B cell (primary cell): Measurements from ENCODE around the gene ATXN2L. TPM values are rescaled to one million over a fixed set of nuclear protein-coding genes. Genes with fewer than 3 reads are reported as not detected.

Experiments used
- ATAC-seq: fragments of 200-7000 bp; cut with Tn5 transposase; one replicate; pipeline ENCODE4 v1.10.0; 2021; ENCODE audit warnings: low read depth, mild to moderate bottlenecking, moderate number of reproducible peaks, moderate library complexity
- CTCF ChIA-PET: fragments of 350-600 bp; sonication (Branson Sonifier 250); formaldehyde crosslinking; loops from one replicate; lab custom pipeline; 2021; ENCODE audit warnings: antibody characterized with exemption, inconsistent platforms; lab: Charles Lee
- POLR2A ChIA-PET: fragments of 350-600 bp; sonication (Branson Sonifier 250); formaldehyde crosslinking; loops from one replicate; lab custom pipeline; 2021; ENCODE audit warnings: antibody characterized with exemption; lab: Charles Lee
- DNase-seq: peaks from one replicate; pipeline ENCODE4 v3.0.0; 2013
- H2AFZ ChIP-seq: 2 replicates; pipeline ENCODE4 v1.6.1; 2012; ENCODE audit warnings: mild to moderate bottlenecking, low read depth, low read length; ENCODE audit not compliant: insufficient read depth, poor library complexity, severe bottlenecking
- H3K27ac ChIP-seq, 2 donors: 1 replicate in 1 of 2; 2 replicates in 1 of 2; pipeline ENCODE4 v1.5.1; 2012 to 2013; ENCODE audit warnings: low read length in 2 of 2, mild to moderate bottlenecking in 2 of 2, moderate library complexity in 1 of 2
- H3K27me3 ChIP-seq, 4 experiments: fragments of 200-600 bp in 1 of 4; sonication (generic) in 1 of 4; replicated peaks in 1 of 4; 1 replicate in 2 of 4; 2 replicates in 2 of 4; pipeline versions ENCODE4 v1.6.1 to v1.7.0; 2013 to 2016; ENCODE audit warnings: low read length in 3 of 4, mild to moderate bottlenecking in 2 of 4, mixed read lengths in 1 of 4, moderate library complexity in 1 of 4; ENCODE audit not compliant: insufficient read depth in 4 of 4, control insufficient read depth in 3 of 4; ENCODE audit errors: control extremely low read depth in 1 of 4
- H3K36me3 ChIP-seq, 2 experiments: replicated peaks in 1 of 2; 1 replicate in 1 of 2; 2 replicates in 1 of 2; pipeline versions ENCODE4 v1.6.1 to v1.7.1; 2013; ENCODE audit warnings: low read length in 1 of 2; ENCODE audit not compliant: insufficient read depth in 2 of 2, control insufficient read depth in 1 of 2; ENCODE audit errors: control extremely low read depth in 1 of 2, extremely low read depth in 1 of 2
- H3K4me1 ChIP-seq, 2 donors: fragments of 200-600 bp in 1 of 2; sonication (generic) in 1 of 2; 1 replicate in 1 of 2; 2 replicates in 1 of 2; pipeline versions ENCODE4 v1.5.1 to v1.6.1; 2013 to 2017; ENCODE audit warnings: low read length in 2 of 2; ENCODE audit not compliant: control insufficient read depth in 2 of 2, insufficient read depth in 2 of 2
- H3K4me2 ChIP-seq: replicated peaks from 2 replicates; pipeline ENCODE3; 2012; ENCODE audit warnings: mild to moderate bottlenecking, low read depth, low read length; ENCODE audit not compliant: poor library complexity, severe bottlenecking
- H3K4me3 ChIP-seq, 5 experiments: fragments of 200-600 bp in 1 of 5; sonication (generic) in 1 of 5; 1 replicate in 3 of 5; 2 replicates in 2 of 5; pipeline versions ENCODE4 v1.5.1 to v1.7.0; 2011 to 2016; ENCODE audit warnings: low read length in 4 of 5, mild to moderate bottlenecking in 4 of 5, low read depth in 2 of 5, control low read depth in 1 of 5, moderate library complexity in 1 of 5; ENCODE audit not compliant: insufficient read depth in 1 of 5; ENCODE audit errors: control extremely low read depth in 1 of 5, extremely low read depth in 1 of 5
- H3K79me2 ChIP-seq: fragments of 200-600 bp; sonication (generic); one replicate; pipeline ENCODE4 v1.6.0; 2016; ENCODE audit warnings: low read length; ENCODE audit not compliant: control insufficient read depth, insufficient read depth
- H3K9ac ChIP-seq: fragments of 200-600 bp; sonication (generic); 2 replicates; pipeline ENCODE4 v1.6.1; 2017; ENCODE audit warnings: mild to moderate bottlenecking, low read length, moderate library complexity
- H3K9me3 ChIP-seq, 3 donors: one replicate each; pipeline versions ENCODE4 v1.6.1 to v1.7.1; 2013; ENCODE audit warnings: low read length in 2 of 3; ENCODE audit not compliant: control insufficient read depth in 2 of 3, insufficient read depth in 1 of 3; ENCODE audit errors: control extremely low read depth in 1 of 3
- H4K20me1 ChIP-seq: 2 replicates; pipeline ENCODE4 v1.6.0; 2012; ENCODE audit warnings: mild to moderate bottlenecking, low read length; ENCODE audit not compliant: insufficient read depth, control insufficient read depth, poor library complexity, severe bottlenecking
- H3K27ac Mint-ChIP-seq: one replicate; pipeline ENCODE4 v1.8.0; 2021; ENCODE audit warnings: mixed read lengths
- H3K27me3 Mint-ChIP-seq: one replicate; pipeline ENCODE4 v1.8.0; 2021; ENCODE audit warnings: mixed read lengths
- H3K4me1 Mint-ChIP-seq: one replicate; pipeline ENCODE4 v1.8.0; 2021; ENCODE audit warnings: mixed read lengths
- H3K4me3 Mint-ChIP-seq: one replicate; pipeline ENCODE4 v1.8.0; 2021; ENCODE audit warnings: mixed read lengths
- H3K9me3 Mint-ChIP-seq: one replicate; pipeline ENCODE4 v1.8.0; 2022; ENCODE audit warnings: mixed read lengths; ENCODE audit not compliant: insufficient read depth
- CTCF ChIP-seq: fragments of 200-600 bp; IDR thresholded peaks from one replicate; pipeline ENCODE4 v1.8.0; 2022; ENCODE audit warnings: antibody characterized with exemption, mild to moderate bottlenecking
- EZH2 ChIP-seq: IDR thresholded peaks from 2 replicates; pipeline ENCODE4 v1.6.1; 2012; ENCODE audit warnings: borderline replicate concordance, low read depth, mild to moderate bottlenecking, moderate library complexity, low read length; ENCODE audit not compliant: insufficient read depth, poor library complexity, severe bottlenecking
- WGBS: methylation state at CpG from one replicate; pipeline ENCODE4 v1.1.5; 2013; ENCODE audit warnings: missing lambda C conversion rate; ENCODE audit not compliant: insufficient coverage; 5-methylcytosine and 5-hydroxymethylcytosine counted together
- intact Hi-C: fragments of 100-400 bp; cut with micrococcal nuclease; formaldehyde crosslinking; loops from one replicate; pipeline ENCODE4 v1.10.0; 2022
- polyA plus RNA-seq: library from polyadenylated mRNA; depleted of rRNA; stranded (reverse); fragments of >200 nt; gene quantifications from 2 replicates; pipeline ENCODE4 v1.2.3, GENCODE V29; 2012
- total RNA-seq, 2 donors: library from RNA; stranded (reverse); fragments of 120-200 nt in 1 of 2; gene quantifications; 1 replicate in 1 of 2; 2 replicates in 1 of 2; pipeline versions ENCODE4 v1.2.3 to v1.2.4, GENCODE V29; 2013 to 2022

ATXN2L gene
- total and polyA plus RNA-seq, 2 donors (not counting 1 experiment from before 2014, with no cell fraction given): 157 to 289 TPM

GRCh38 chr16:28846933-28847273 is 24.1 kb downstream of the ATXN2L start:
- no peaks in the 10 kb centered on the region for H3K27me3 Mint-ChIP-seq

More at GRCh38 chr16:28846933-28847273, 24.1 kb downstream of the ATXN2L start:
- no peak for DNase-seq
- Histone ChIP-seq H3K27ac (peak overlapping the region; percentile 80 to 87), H3K4me2 (peak overlapping the region; percentile 89), H3K27me3 (no peaks in the 10 kb centered on the region), H3K36me3 (peaks cover 4 to 33% of the 10 kb centered on the region in 2 experiments), H4K20me1 (peaks cover 19% of the 10 kb centered on the region), H3K4me3 (peak overlapping the region; percentile 61 to 98 (median 73)), H3K9me3 (no peaks in the 10 kb centered on the region), H3K9ac (peak overlapping the region; percentile 88), H3K79me2 (peaks cover 51% of the 10 kb centered on the region), H3K4me1 (peaks cover 18 to 26% of the 10 kb centered on the region in 2 donors), H2AFZ (peak overlapping the region; percentile 86)
- Mint-ChIP-seq H3K4me1 (peaks cover 30% of the 10 kb centered on the region), H3K4me3 (peak overlapping the region; percentile 91), H3K27ac (peak overlapping the region; percentile 91), H3K9me3 (no peaks in the 10 kb centered on the region)
- ChIA-PET POLR2A (interaction anchor here (0.7 to 5.1 kb wide), 12 partner anchors 9 to 127 kb away, joined by 3 to 56 read pairs (median 5); partner anchors contain the start of genes ATXN2L, NFATC2IP and SH2B1), CTCF (interaction anchor here (0.6 to 4.9 kb wide), 7 partner anchors 12 to 101 kb away, joined by 3 to 41 read pairs (median 8); partner anchors contain the start of genes ATXN2L, CD19 and SH2B1)
- WGBS: 38% methylated on average over 2 of the region's 5 CpGs
- intact Hi-C loops: loop anchor here (1.0 kb wide), 2 partner anchors 25 to 33 kb away; partner anchors contain the start of gene ATXN2L
- ATAC-seq: no peak
- TF ChIP-seq CTCF (no peak), EZH2 (no peak)
